Measurements from ENCODE around the gene PAX2. TPM values are rescaled to one million over a fixed set of nuclear protein-coding genes. Genes with fewer than 3 reads are reported as not detected.

Gene PAX2
- polyA plus RNA-seq, 3 donors, result not detected

DNA sequence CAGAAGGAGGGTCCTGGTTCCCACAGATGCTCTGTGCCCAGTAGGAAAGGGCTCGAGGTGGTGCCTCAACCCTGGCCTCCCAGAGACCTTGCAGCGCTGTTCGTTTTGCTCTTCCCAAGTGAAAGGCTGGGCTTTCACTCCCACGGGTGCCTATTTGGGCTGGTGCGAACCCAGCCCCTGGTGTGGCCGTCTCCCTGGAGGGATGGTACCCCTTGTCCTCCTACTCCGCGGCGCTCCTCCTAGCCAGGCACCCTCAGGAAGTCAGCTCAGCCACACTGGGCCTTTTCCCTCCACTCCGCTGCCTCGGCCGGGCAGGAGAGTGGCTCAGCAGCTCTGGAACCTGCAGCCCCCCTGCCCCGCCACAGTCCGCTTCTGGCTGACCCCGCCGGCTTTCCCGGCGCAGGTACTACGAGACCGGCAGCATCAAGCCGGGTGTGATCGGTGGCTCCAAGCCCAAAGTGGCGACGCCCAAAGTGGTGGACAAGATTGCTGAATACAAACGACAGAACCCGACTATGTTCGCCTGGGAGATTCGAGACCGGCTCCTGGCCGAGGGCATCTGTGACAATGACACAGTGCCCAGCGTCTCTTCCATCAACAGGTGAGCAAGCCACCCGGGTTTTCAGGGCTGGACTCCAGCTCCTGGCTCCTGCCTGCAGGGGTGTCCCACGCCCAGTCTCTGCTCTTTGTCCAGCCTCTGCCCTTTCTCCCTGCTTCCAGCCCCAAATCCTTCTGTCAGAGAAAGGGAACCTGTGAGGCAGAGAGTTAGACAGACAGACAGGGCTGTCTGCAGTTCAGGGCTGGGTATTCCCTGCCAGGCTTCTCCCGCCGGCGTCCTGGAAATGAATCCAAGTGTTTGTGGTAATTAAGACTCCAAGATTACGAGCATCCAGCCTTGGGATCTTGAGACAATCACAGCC is 5.2 kb downstream of the PAX2 start:
- Histone ChIP-seq H3K4me3 (replicated peaks in 1 of 3; ENCODE audit: low read depth in 2 of 3, low read length in 3 of 3) (no peak overlapping the region), H3K36me3 (replicated peaks in 1 of 2; ENCODE audit: control insufficient read depth in 1 of 2, insufficient read depth in 2 of 2, low read length in 2 of 2) (no peaks in the 10 kb centered on the region), H3K79me2 (ENCODE audit: insufficient read depth, low read length) (no peaks in the 10 kb centered on the region), H3K4me2 (replicated peaks; ENCODE audit: extremely low read depth, low read length, poor library complexity, severe bottlenecking) (no peak overlapping the region), H3K9me3 (replicated peaks in 1 of 2; ENCODE audit: control insufficient read depth in 1 of 2, insufficient read depth in 1 of 2, low read length in 2 of 2) (peaks cover 0 to 33% of the 10 kb centered on the region in 2 donors), H3K4me1 (ENCODE audit: control insufficient read depth in 1 of 2, insufficient read depth in 2 of 2, low read length in 2 of 2) (no peaks in the 10 kb centered on the region), H2AFZ (ENCODE audit: insufficient read depth, low read depth, low read length, poor library complexity, severe bottlenecking) (no peak overlapping the region), H3K9ac (ENCODE audit: insufficient read depth, low read length, poor library complexity, severe bottlenecking) (no peak overlapping the region), H3K27ac (ENCODE audit: low read depth in 1 of 2, low read length in 2 of 2) (no peak overlapping the region), H3K27me3 (ENCODE audit: control insufficient read depth in 2 of 2, insufficient read depth in 2 of 2, low read length in 2 of 2) (peaks cover 89 to 96% of the 10 kb centered on the region in 2 donors), H4K20me1 (ENCODE audit: insufficient read depth, low read length) (no peaks in the 10 kb centered on the region)
- H3K27ac Mint-ChIP-seq, result no peak overlapping the region
- H3K9me3 Mint-ChIP-seq, result peaks cover 0 to 20% (median 2%) of the 10 kb centered on the region in 7 donors
- DNase-seq, result no peak
- peaks cover 4% of the 10 kb centered on the region for H3K4me1 Mint-ChIP-seq
- peaks cover 79 to 96% (median 90%) of the 10 kb centered on the region in 3 donors for H3K27me3 Mint-ChIP-seq (ENCODE audit: low read depth in 3 of 3)
- WGBS (ENCODE audit: insufficient coverage), result 24% methylated on average over 36 of the region's 37 CpGs
- H3K4me3 Mint-ChIP-seq, result peak overlapping the region in 1 of 2 donors; percentile 61
- peaks cover 0 to 6% of the 10 kb centered on the region in 2 donors for H3K36me3 Mint-ChIP-seq
- intact Hi-C loops (cut with micrococcal nuclease), result no loop called here
- TF ChIP-seq, protein P1, sequence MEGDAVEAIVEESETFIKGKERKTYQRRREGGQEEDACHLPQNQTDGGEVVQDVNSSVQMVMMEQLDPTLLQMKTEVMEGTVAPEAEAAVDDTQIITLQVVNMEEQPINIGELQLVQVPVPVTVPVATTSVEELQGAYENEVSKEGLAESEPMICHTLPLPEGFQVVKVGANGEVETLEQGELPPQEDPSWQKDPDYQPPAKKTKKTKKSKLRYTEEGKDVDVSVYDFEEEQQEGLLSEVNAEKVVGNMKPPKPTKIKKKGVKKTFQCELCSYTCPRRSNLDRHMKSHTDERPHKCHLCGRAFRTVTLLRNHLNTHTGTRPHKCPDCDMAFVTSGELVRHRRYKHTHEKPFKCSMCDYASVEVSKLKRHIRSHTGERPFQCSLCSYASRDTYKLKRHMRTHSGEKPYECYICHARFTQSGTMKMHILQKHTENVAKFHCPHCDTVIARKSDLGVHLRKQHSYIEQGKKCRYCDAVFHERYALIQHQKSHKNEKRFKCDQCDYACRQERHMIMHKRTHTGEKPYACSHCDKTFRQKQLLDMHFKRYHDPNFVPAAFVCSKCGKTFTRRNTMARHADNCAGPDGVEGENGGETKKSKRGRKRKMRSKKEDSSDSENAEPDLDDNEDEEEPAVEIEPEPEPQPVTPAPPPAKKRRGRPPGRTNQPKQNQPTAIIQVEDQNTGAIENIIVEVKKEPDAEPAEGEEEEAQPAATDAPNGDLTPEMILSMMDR (IDR thresholded peaks at IDR 0.05), result no peak

DNA sequence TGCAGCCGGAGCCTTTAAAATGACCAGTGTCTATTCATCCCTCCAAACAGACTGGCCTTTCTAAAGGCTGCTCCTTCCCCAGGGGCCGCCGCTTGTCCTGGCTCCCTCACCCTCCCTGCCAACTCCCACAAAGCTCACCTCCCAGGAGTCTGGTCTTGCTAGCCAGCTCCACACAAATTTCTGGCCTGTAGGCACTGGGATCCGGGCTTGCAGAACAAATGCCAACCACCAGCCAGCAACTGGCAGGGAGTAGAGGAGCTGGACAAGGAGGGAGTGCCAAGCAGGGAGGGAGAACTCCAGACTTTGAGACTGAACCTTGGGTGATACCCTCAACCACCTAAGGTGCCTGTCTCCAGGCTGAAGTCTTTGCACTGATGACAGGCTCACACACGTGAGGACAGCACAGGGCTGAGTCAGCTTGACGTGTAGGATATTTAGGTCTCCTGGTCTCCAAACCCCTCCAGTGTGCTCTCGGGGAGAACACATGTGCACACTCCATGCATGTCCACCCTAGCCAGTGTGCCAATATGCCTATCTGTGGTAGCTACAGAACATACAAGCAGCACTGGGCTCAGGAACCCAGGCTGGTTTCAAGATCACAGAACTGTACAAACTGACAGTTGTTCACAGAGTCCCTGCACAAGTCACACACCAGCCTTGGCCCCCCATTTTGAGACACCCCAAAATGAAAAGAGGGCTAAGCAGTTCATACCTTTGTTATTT is 6.0 kb downstream of the PAX2 start:
- intact Hi-C loops (cut with micrococcal nuclease), result no loop called here
- 61% methylated on average over 7 of the region's 7 CpGs for WGBS (ENCODE audit: insufficient coverage)

More for the DNA sequence above, 6.0 kb downstream of the PAX2 start:
- no peak overlapping the region for H3K27ac Mint-ChIP-seq
- no peaks in the 10 kb centered on the region for H3K4me1 ChIP-seq (ENCODE audit: control insufficient read depth in 1 of 2, insufficient read depth in 2 of 2, low read length in 2 of 2)
- no peak overlapping the region for H2AFZ ChIP-seq (ENCODE audit: insufficient read depth, low read depth, low read length, poor library complexity, severe bottlenecking)
- DNase-seq, result no peak
- H3K4me2 ChIP-seq (replicated peaks; ENCODE audit: extremely low read depth, low read length, poor library complexity, severe bottlenecking), result no peak overlapping the region
- H3K36me3 Mint-ChIP-seq, result peaks cover 0 to 5% of the 10 kb centered on the region in 2 donors
- no peaks in the 10 kb centered on the region for H4K20me1 ChIP-seq (ENCODE audit: insufficient read depth, low read length)
- H3K27me3 Mint-ChIP-seq (ENCODE audit: low read depth in 3 of 3), result peaks cover 76 to 96% (median 92%) of the 10 kb centered on the region in 3 donors
- H3K79me2 ChIP-seq (ENCODE audit: insufficient read depth, low read length), result no peaks in the 10 kb centered on the region
- H3K27me3 ChIP-seq (ENCODE audit: control insufficient read depth in 2 of 2, insufficient read depth in 2 of 2, low read length in 2 of 2), result peaks cover 90 to 100% of the 10 kb centered on the region in 2 donors
- H3K4me1 Mint-ChIP-seq, result peaks cover under 1% of the 10 kb centered on the region
- H3K4me3 ChIP-seq (replicated peaks in 1 of 3; ENCODE audit: low read depth in 2 of 3, low read length in 3 of 3), result no peak overlapping the region
- H3K9ac ChIP-seq (ENCODE audit: insufficient read depth, low read length, poor library complexity, severe bottlenecking), result no peak overlapping the region
- no peaks in the 10 kb centered on the region for H3K36me3 ChIP-seq (replicated peaks in 1 of 2; ENCODE audit: control insufficient read depth in 1 of 2, insufficient read depth in 2 of 2, low read length in 2 of 2)
- peak overlapping the region in 1 of 2 donors; percentile 61 for H3K4me3 Mint-ChIP-seq
- H3K9me3 ChIP-seq (replicated peaks in 1 of 2; ENCODE audit: control insufficient read depth in 1 of 2, insufficient read depth in 1 of 2, low read length in 2 of 2), result peaks cover 0 to 33% of the 10 kb centered on the region in 2 donors
- peaks cover 0 to 15% (median 2%) of the 10 kb centered on the region in 7 donors for H3K9me3 Mint-ChIP-seq
- TF ChIP-seq, protein P1 (IDR thresholded peaks at IDR 0.05), result no peak
- no peak overlapping the region for H3K27ac ChIP-seq (ENCODE audit: low read depth in 1 of 2, low read length in 2 of 2)

Data from CD14-positive monocyte (primary cell).